Middle frontal gyrus (tissue), 1 donor: ENCODE data around the gene IL5RA.

Source experiments
- DNase-seq: peaks from one replicate; pipeline ENCODE4 v3.0.0-alpha.2; 2015; ENCODE audit warnings: low spot score; ENCODE audit errors: extremely low spot score

Gene IL5RA, protein sequence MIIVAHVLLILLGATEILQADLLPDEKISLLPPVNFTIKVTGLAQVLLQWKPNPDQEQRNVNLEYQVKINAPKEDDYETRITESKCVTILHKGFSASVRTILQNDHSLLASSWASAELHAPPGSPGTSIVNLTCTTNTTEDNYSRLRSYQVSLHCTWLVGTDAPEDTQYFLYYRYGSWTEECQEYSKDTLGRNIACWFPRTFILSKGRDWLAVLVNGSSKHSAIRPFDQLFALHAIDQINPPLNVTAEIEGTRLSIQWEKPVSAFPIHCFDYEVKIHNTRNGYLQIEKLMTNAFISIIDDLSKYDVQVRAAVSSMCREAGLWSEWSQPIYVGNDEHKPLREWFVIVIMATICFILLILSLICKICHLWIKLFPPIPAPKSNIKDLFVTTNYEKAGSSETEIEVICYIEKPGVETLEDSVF

DNA sequence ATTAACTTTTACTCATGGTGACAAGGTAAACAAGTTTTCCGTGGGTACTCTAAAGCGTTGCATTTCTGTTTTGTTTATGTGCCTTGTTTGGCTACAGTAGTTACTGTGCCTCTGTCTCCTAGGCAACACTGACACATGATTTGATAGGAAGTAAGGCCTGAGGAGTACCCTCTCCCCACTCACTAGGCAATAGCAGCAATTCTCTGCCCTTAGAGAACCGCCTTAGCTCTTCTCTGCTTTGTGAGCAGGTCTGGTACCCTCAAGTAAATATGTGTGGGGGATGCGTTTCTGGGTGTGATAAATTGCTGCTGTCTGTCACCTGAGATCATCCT lies at the start of gene IL5RA:
TSS of gene IL5RA (minus strand) at position 76 of the 332 bp plus-strand sequence. CDS start 5,390 bp downstream, outside the sequence.
- DNase-seq: no peak

DNA sequence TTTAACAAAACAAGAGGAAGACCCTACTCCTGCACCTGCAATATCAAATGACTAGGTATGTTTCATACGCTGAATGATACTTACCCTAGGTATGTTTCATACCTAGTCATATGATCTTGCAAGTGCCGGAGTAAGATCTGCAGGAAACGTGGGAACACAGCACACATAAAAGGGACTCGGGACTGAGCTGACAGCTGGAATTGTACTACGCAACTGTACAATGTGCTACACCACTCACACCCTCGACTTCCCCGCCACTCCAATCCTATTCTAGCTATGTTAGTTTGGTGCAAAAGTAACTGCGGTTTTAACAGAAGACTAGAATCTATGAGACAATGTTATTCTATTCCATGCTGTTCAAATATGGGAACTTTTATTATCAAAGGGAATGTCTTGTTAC lies 47.3 kb upstream of the IL5RA start:
- DNase-seq: no peak

DNA sequence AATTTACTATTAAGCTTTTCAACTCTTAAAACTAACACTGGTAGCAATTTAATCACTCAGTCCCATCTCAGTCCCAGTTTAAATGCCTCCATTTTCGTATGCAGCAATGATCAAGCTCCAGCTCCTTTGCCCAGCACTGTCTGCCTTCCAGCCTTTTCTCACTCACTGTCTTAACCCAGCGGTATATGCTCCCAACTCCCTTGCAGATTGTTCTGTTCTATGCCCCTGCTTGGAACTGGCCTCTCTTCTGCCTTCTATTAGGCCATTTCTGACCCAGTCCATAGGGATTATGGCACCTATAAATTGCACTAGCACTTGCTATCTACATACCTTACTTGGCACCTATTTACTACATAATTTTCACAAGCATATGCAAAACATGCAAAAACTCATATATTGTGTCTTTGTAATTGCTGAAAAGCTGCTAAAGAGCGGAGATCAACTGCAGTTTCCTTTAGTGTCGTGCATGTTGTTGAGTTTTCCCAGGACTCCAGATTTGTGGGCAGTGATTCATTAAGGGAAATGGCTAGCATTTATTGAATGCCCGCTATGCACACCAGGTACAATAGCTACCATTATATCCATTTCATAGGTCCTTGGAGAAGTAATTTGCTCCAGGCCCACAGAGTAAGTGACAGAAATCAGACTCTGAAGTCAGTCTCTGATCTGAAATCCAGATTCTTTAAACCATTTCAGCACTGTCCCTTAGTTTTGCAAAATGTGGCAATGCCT lies 44.9 kb upstream of the IL5RA start:
- DNase-seq: no peak

DNA sequence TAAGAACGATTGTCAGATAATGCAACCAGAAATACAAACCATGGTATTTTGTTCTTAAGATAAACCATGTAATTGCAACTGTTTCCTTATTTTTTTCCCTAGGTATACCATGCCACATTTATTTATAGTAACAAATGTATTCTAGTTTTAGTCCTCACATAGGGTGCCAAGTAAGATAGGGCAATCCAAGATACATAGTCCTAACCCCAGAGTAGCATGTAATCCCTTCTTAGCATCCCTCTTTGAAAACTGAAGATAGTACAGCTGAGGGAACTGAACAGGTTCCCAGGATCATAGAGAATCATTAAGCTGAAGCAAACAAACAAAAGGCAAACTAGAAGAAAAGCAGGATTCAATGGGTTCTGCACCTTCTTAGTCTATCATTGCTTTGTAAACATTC lies 41.3 kb upstream of the IL5RA start:
- DNase-seq: no peak

DNA sequence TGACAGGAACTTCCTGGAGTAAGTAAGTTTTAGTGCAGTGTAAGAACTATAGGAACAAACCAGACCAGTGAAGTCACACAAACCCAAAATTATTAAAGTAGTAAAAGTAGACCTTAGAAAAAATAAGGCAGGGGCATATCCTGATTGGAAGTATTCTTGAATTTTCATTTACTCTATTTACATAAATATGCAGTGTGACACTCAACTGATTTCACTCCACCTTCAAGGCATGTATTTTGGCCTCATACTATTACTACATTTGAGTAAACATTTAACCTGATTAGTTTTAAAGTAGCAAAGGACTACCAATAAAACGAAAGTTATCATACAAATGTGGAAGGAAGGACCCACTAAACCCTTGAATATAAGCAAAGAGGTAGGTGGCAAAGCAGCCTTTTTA lies 39.4 kb upstream of the IL5RA start:
- no peak for DNase-seq

DNA sequence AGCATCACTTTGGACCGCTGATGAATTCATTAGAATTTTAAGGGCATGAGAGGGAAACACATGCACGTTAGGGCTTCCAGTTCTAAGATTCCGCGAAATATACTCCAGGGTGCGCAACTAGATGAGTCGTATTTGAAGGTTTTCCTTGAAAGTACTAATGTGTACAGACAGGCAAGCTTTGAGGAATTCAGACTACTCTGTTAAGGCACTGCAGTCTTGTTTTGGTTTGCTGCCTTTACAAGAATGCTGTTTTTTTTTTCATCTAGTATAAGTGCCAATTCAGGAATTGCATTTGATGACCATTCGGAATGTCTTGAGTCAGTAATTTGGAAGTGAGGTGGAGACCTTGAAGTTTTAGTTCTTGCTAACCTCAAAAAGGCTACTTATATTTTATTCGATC lies 35.7 kb upstream of the IL5RA start:
- DNase-seq: no peak

DNA sequence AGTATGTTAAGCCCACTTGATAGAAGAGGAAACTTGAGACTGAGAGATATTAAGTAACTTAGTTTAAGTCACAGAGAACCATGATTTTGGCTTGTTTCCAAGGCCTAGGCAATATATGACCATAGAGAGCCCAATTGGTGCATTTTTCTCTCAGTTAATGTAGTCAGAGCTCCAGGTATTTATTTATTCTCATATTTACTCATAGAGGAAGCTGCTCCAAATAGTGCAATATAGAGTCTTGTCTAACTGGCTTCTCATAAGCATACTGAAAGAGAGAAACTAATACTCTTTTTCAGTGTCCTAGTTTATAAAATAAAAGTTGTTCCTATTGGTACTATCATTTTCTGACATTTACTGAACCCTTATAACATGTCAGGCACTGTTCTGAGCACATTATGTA lies 31.8 kb upstream of the IL5RA start:
- DNase-seq: no peak

DNA sequence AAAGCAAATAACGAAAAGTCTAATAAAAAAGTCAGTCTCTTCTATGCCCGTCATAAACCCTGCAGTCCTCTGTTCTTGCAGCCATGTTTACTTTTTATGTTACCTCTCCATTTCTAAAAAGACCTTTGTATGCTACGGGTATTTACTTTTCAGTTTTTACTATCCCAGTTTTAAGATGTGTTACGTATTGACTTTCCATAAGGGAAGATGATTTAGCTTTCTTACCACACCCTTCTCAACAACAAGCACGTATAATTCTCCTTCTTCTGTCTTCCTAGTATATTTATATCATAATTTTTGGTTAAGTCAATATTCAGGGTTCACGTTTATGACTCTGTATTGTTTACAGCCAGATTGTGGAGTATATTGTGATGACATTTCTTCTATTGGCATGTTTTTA lies 27.4 kb upstream of the IL5RA start:
- DNase-seq: no peak

DNA sequence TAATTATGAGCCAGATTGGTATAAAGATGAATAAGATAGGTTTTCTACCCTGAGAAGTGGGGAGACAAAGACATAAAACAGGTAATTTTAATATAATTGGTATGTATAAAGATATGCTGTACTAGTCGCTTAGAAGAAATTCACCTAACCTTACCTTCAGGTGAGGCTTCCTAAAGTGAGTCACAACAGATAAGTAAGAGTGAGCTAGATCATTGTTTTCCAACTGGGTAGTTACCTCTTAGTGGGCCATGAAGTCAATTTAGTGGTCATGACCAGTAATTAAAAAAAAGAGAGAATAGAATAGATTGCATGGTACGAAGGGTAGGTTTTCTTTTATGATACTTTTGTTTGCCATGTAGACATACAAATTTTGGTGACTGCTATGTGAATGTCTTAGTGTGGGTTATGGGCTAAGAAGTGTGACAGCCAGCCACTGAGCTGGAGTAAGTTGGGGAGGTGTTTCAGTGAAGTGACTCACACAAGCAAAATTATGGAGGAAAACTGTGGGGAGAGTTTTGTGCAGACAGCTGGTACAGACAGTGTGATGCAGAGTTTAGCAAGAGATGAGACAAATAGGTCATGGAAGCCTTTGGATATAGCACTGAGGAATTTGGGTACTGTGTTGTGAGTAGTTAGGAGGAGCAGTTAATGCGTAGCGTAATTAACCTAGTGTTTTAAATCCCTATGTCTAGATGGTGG lies 24.7 kb upstream of the IL5RA start:
- DNase-seq: no peak

DNA sequence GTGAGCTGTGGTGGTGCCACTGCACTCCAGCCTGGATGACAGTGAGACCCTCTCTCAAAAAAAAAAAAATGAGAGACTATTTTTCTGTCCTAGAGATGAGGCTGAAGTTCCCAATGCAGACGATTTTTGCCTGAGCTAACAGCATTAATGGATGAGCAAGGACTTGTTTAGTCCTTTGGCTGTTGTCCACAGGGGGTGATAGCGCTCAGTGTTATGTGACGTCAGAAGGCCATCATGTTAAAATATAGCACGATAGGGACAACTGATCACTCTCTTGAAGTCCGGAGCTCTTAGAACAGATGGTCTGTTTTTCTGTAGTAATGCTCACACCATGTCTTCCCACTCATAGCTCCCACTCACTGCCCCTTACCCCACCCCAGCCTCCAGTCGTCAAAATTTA lies 23.3 kb upstream of the IL5RA start:
- no peak for DNase-seq

DNA sequence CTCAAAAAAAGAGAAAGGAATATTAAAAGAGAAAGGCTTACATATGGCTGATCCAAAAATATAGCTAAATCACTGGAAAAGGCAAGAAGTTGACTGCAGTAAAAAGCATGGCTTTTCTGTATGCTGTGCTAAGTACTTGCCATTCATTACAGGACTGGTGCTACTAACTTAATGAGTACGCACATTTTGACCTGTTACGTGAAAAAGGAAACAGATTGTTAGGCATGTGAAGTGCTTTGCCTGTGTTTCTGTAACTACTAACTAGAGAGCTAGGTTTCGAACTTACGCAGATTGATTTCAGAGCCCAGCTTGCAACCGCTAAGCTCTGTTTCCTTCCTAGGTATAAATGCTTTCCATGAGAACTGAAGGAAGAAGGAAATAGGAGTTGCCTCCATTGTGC lies 19.4 kb upstream of the IL5RA start:
- no peak for DNase-seq

DNA sequence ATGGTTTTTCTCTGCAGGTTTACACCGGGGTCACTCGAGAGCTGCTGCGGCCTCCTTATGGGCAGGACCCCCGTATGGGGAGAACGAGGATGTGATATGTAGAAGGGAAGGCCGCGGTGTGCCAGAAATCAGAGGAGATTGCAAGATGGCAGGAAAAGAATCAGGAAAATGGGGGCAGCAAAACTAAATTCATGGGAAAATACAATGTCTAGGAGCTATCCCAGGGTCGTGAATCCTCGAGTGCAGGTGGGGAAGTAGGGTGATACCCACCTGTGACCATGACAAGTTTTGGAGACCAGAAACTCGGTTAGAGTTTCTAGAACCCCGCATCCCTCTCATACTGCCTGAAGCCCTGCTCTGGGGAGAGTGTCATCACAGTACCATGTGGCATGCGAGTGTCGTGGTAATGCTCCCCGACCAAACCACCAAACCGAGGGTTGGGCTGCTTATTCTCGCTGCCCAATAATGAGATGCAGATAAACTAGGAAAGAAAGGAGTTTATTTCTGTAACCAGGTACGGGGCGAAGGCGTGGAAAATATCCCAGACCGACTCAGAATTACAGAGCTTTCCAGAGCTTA lies 17.3 kb upstream of the IL5RA start:
- DNase-seq: no peak

DNA sequence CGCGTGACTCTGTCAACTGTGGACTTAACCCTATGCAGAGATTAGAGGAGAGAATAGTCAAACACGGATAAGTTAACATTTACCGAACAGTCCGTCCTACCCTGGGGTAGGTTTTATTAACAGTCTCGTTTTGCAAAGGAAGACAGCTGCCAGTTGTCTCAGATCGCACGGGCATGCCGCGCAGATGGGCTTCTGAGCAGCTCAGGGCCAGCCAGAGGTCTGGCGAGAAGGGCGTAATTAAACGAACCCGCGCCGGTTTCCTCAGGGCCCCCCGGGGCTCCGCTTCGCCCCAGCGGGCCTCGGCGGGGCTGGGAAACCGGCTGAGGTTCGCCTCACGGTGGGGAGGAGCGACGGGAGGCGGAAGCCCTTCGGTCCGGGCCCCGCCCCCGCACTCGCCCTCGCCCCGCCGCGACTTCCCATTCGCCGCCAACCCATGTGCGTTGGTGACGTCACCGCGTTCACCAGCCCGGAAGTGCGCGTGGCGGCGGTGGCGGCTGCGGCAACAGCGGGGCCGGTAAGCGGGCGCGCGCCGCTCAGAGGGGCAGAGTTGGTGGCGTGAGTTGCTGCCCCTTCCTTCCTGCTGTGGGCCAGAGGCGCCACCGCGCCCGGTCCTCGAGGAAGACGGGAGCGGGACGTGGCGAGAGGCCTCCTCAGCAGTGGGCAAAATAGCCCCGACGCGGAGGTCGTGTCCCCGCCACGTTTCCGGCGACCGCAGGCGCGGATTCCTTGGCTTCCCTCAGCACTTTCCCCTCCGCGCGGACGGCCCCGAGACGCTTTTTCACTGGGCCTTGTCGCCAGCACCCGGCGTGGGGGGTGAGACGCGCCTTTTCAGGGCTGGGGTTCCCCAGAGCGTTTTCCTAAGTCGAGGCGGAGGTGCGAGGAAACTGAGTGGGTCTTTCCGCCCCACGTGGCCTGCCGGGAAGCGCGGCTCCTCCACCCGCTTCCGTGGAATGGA lies 16.6 kb upstream of the IL5RA start, which contains the start of gene TRNT1:
TSS of gene TRNT1 (plus strand) at position 464 of the 955 bp plus-strand sequence. CDS start 2,101 bp downstream, outside the sequence.
- peak; percentile 87 for DNase-seq

DNA sequence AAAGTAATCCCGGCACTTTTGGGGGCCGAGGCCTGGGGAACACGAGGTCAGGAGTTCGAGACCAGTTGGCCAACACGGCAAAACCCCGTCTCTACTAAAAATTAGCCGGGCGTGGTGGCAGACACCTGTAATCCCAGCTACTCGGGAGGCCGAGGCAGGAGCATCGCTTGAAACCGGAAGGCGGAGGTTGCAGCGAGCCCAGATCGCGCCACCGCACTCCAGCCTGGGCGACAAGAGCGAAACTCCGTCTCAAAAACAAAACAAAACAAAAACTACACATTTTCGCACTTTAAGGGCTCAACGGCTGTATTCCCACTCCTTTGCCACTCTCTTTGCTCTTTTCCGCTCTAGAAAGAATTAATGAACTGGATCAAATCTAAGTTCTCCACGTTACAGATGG lies 15.8 kb upstream of the IL5RA start:
- DNase-seq: no peak

DNA sequence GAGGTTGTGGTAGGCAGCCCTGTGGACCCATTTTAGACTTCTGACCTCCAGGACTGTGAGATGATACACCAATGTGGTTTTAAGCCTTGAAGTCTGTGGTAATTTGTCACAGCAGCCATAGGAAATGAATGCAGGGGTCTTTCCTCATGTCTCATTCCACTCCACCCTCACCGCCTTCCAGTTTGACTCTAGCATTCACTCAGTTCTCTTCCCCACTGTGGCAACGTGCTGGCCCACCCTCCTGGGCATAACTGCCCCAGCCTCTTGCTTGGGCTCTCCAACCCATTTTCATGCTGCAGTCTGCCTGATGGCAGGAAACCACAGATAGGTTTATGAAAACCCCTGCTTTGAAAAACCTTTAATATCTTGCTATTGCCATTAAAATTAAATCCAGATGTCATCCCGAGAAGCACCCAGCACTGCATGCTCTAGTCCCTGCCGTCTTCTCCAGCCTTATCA lies 9.2 kb upstream of the IL5RA start:
- DNase-seq: no peak

DNA sequence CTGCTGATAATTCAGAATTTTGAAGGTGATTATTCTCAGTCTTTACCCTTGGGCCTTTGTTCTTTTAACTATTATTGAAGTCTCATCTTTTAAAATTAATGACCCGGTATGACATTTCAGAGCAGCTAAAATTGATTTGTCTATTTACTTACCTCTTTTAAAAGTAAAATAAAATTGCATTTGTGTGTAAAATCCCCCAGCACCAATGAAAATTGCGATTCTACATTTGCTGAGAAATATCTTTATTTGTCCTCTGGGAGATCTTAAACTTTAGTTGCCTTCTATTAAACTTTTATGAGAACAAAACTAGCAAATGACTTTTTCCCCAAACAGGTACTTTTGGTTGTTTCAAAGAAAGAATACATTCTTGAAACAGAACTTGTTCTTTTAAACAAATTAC lies 7.5 kb upstream of the IL5RA start:
- no peak for DNase-seq

DNA sequence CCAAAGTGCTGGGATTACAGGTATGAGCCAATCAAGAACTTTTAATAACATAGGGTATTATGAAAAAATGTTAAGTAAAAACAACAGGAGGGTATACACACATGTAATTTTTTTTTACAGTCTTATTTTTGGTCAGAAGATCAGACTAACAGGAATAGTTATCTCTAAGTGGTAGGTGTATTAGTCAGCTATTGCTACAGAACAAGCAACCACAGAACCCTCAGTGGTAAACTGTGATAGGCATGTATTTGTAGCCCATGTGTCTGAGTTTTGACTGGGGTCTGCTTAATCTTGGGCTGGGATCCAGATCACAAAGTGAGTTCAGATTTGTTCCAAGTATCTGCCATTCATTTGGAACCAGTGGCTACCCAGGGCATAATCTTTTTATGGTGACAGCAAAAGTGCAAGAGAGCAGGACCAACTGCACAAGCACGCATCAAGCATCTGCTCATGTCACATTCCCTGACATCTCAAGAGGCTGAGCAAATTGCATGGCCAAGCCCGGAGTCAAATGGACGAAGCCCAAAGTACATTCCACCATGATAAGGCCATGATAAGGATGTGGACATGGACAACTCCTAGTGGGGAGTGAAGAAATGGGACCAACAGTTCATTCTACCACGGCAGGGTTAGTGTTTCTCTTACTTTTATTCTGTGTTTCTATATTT lies 3.0 kb upstream of the IL5RA start:
- no peak for DNase-seq

DNA sequence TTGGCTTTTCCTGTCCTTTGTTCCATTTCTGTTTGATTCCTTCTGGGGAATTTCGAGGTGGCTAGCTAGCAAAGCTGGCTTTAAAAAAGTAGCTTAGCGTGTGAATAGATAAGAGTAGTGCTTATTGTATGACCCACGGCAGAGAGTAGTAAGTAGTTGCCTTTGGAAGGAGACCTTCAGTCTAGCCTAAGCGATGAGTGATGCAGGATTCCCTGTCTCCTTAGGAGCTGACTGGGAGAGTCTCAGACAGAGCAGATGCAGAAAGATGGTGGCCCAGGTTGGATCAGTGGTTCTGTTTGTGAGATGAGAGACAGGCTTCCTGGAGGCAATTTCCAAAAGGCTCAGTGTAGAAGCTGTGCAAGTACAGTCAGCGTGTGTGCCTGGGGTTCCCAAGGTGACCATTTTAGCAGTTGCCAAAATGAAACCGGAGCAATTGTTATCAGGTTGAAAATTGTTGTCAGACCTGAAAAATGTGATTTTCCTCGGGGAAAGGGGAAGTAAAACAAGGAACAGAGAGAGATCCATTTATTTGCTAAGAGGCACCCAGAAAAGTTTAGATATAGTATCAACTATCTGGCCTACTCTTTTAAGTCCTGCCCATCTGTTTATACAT lies 681 bp upstream of the IL5RA start:
- DNase-seq: no peak

DNA sequence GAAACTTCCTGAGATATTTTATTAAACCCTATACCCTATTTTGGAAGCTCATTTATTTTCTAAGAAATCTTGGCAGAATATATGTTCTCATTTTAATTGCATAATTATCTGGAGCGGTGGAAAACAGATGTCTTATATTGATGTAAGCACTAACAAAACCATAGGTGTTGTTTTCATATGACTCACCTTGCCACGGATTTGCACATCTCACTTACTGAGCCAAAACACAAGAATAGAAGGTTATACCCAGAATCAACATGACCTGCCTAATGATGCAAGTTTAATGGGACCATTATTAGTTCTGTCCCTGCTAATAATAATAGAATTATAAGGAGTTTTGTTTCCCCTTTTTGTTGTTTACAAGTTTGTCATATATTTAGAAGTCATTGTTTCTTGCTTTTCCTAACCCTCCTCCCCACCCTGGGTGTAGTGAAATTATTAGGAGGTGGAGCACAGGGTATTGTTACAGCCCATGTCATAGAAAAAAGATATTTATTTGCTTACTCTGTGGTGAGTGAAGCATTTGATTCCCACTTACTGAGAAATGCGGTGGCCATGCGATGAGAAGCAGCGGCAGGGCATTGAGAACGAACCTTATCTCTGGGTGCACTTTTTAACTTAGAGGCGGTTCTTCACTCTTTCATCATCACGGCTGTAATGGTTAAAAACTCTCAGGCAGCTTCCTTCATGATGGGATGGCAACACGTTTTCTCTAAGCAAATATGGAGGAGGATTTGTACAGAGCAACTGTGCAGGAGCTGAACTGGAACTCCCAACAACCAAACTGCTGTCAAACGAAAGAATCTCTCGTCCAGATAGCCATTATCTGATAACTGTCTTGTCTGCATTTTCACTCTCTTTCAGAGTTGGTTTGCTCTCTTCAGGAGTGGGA lies 521 bp downstream of the IL5RA start:
- DNase-seq: no peak
